Osteocyte (in vitro differentiated cells): ENCODE data around the gene PSMG4. TPM values are rescaled to one million over a fixed set of nuclear protein-coding genes. Genes with fewer than 3 reads are reported as not detected.

Experiments used
- DNase-seq: peaks from one replicate; pipeline ENCODE4 v3.0.0; 2021; ENCODE audit warnings: mixed read lengths; ENCODE audit not compliant: unreplicated experiment; ENCODE audit errors: extremely low spot score
- H3K27ac Mint-ChIP-seq: one replicate; pipeline ENCODE4 v1.8.0; 2021; ENCODE audit warnings: mild to moderate bottlenecking, mixed read lengths; ENCODE audit not compliant: unreplicated experiment
- H3K27me3 Mint-ChIP-seq: one replicate; pipeline ENCODE4 v1.8.0; 2021; ENCODE audit warnings: mixed read lengths; ENCODE audit not compliant: unreplicated experiment
- H3K36me3 Mint-ChIP-seq: one replicate; pipeline ENCODE4 v1.8.0; 2021; ENCODE audit warnings: mixed read lengths; ENCODE audit not compliant: unreplicated experiment
- H3K4me1 Mint-ChIP-seq: one replicate; pipeline ENCODE4 v1.8.0; 2021; ENCODE audit warnings: mixed read lengths; ENCODE audit not compliant: unreplicated experiment
- H3K4me3 Mint-ChIP-seq: one replicate; pipeline ENCODE4 v1.8.0; 2021; ENCODE audit warnings: mild to moderate bottlenecking, moderate library complexity, mixed read lengths; ENCODE audit not compliant: unreplicated experiment
- H3K9me3 Mint-ChIP-seq: one replicate; pipeline ENCODE4 v1.8.0; 2021; ENCODE audit warnings: mixed read lengths; ENCODE audit not compliant: unreplicated experiment
- total RNA-seq: library from RNA; stranded (reverse); gene quantifications from 2 replicates; pipeline ENCODE4 v1.2.1, GENCODE V29; 2021
- TF ChIP-seq, protein P1 (sequence below): fragments of 200-600 bp; sonication (generic); IDR thresholded peaks from 2 replicates; pipeline ENCODE4 v1.5.0; 2021; ENCODE audit warnings: antibody characterized with exemption, mild to moderate bottlenecking, moderate library complexity

The PSMG4 gene
- total RNA-seq, 1 donor from 2014 or later: 22.0 TPM

DNA sequence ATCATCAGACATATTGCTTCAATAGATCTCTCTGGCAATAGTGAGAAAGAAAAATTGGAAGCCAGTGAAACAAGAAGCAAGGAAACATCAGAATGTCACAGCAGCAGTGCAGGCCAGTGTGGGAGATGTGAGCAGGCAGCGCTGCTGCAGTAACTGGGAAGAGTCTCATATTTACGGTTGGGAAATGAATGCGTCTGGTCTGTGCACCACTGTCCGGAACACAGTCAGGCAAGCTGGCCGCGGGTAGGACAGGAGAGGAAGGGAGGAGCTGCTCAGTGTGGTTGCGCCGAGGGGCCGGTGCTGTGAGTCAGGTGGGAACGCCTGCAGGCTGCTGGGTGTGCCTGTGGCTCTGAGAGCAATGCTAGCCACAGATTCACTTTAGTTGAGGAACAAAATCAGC is 6.4 kb upstream of the PSMG4 start:
- H3K4me3 Mint-ChIP-seq: no peak overlapping the region
- DNase-seq: no peak
- H3K9me3 Mint-ChIP-seq: peaks cover 6% of the 10 kb centered on the region
- TF ChIP-seq, protein P1, sequence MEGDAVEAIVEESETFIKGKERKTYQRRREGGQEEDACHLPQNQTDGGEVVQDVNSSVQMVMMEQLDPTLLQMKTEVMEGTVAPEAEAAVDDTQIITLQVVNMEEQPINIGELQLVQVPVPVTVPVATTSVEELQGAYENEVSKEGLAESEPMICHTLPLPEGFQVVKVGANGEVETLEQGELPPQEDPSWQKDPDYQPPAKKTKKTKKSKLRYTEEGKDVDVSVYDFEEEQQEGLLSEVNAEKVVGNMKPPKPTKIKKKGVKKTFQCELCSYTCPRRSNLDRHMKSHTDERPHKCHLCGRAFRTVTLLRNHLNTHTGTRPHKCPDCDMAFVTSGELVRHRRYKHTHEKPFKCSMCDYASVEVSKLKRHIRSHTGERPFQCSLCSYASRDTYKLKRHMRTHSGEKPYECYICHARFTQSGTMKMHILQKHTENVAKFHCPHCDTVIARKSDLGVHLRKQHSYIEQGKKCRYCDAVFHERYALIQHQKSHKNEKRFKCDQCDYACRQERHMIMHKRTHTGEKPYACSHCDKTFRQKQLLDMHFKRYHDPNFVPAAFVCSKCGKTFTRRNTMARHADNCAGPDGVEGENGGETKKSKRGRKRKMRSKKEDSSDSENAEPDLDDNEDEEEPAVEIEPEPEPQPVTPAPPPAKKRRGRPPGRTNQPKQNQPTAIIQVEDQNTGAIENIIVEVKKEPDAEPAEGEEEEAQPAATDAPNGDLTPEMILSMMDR: no peak
- no peak overlapping the region for H3K27ac Mint-ChIP-seq
- H3K36me3 Mint-ChIP-seq: no peaks in the 10 kb centered on the region
- H3K4me1 Mint-ChIP-seq: peaks cover 32% of the 10 kb centered on the region
- H3K27me3 Mint-ChIP-seq: no peaks in the 10 kb centered on the region

DNA sequence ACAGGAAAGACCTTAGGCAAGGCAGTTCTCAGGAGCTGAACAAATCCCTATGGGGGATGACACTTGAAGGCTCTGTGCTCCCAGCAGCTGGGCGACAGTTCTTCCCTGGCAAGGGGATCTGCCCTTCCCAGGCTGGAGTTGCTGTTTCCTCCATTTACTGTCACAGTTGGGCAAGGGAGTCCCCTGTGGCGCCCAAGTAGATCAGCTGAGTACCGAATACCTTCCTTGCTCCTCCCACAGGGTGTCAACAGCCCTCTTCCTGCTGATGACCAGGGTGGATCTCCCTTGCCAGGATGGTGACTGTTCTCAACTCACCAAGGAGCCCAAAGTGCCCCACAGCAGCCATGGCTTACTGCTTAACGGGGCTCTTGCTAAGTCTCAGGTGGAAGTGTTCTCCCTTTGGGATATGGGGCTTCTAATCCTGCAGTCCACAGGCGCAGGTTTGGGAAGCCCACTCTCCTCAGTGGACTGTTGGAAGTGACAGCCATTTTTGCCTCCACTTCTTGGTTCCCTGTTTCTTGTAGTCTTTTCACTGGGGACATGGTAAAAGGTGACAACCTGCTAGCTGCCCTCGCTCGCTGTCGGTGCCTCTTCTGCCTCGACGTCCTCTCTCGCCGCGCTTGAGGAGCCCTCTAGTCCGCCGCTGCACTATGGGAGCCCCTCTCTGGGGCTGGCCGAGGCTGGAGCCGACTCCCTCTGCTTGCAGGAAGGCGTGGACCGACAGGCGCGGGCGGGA is 5.7 kb upstream of the PSMG4 start:
- Mint-ChIP-seq H3K36me3 (no peaks in the 10 kb centered on the region), H3K27ac (no peak overlapping the region), H3K9me3 (peaks cover 6% of the 10 kb centered on the region), H3K4me3 (no peak overlapping the region), H3K4me1 (peaks cover 25% of the 10 kb centered on the region), H3K27me3 (no peaks in the 10 kb centered on the region)
- DNase-seq: no peak
- TF ChIP-seq, protein P1: no peak

DNA sequence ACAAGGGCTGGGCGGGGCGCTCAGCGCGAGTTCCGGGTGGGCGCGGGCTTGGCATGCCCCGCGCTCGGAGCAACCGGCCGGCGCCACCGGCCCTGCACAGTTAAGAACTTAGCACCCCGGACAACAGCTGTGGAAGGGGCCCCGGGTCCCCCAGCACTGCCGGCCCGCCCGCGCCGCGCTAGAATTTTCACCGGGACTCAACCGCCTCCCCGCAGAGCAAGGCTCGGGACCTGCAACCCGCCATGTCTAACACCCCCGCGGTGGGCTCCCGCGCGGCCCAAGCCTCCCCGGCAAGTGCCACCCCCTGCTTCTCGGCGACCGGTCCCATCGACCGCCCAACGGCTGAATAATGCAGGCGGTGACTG is 5.2 kb upstream of the PSMG4 start:
- Mint-ChIP-seq H3K4me1 (peaks cover 20% of the 10 kb centered on the region), H3K9me3 (peaks cover 6% of the 10 kb centered on the region), H3K4me3 (no peak overlapping the region), H3K27me3 (no peaks in the 10 kb centered on the region), H3K36me3 (no peaks in the 10 kb centered on the region), H3K27ac (no peak overlapping the region)
- TF ChIP-seq, protein P1: no peak
- no peak for DNase-seq

DNA sequence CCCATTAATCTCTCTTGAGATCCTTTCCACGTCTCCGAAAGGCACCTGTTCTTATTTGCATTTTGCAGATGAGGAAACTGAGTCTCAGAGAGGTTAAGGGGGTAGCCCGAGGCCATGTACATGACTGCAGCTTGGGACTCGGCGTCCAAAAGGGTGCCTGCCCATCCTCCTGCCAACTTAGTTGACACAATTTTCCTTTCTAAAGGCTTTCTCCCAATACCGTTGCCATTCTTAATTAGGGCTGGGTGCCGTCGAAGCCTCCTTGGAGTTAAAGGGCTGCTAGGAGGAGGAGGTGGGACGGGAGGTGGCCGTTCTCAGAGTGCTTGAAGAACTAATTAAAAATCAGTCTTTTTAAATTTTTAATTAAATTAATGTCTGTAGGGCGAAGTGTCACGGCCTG is 546 bp upstream of the PSMG4 start:
- H3K4me1 Mint-ChIP-seq: peaks cover 26% of the 10 kb centered on the region
- TF ChIP-seq, protein P1: no peak
- no peak for DNase-seq
- H3K4me3 Mint-ChIP-seq: peak overlapping the region; percentile 66
- H3K27ac Mint-ChIP-seq: no peak overlapping the region
- H3K27me3 Mint-ChIP-seq: no peaks in the 10 kb centered on the region
- peaks cover 6% of the 10 kb centered on the region for H3K9me3 Mint-ChIP-seq
- no peaks in the 10 kb centered on the region for H3K36me3 Mint-ChIP-seq

DNA sequence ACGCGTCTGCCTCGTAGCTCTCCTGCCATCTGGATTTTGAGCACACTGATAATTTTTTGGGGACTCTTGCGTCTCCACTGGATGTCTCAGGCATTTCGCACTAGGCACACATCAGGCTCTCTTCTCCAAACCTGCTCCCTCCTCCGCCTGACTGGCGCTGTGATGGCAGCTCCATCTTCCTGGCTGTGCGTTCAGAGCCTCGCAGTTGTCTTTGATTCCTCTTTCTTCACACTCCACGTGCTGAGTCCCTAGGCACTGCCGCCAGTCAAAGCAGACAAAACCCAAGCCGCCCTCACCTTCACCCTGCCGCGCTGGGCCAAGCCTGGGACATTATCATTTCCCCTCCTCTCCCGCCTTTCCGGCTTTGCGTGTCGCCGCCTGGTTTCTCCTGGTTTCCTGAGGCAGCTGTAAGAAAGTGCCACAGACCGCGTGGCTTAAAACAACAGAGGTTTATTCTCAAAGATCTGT is 778 bp downstream of the PSMG4 start:
- Mint-ChIP-seq H3K36me3 (peaks cover 3% of the 10 kb centered on the region), H3K27ac (peak overlapping the region; percentile 91), H3K27me3 (no peaks in the 10 kb centered on the region), H3K4me1 (peaks cover 26% of the 10 kb centered on the region), H3K4me3 (peak overlapping the region; percentile 91), H3K9me3 (no peaks in the 10 kb centered on the region)
- DNase-seq: no peak
- TF ChIP-seq, protein P1: no peak
